Ureter (tissue), 1 donor: Measurements from ENCODE around the gene NFKBIL1. TPM values are rescaled to one million over a fixed set of nuclear protein-coding genes. Genes with fewer than 3 reads are reported as not detected.

ENCODE experiments used
- DNase-seq: peaks from one replicate; pipeline ENCODE4 v3.0.0-alpha.2; 2020; ENCODE audit warnings: low spot score
- total RNA-seq: library from RNA; stranded (reverse); gene quantifications from one replicate; pipeline ENCODE4 v1.2.4, GENCODE V29; 2023
- donor health status: DM: yes; HTN: yes; CAD: no.

Gene NFKBIL1
- total RNA-seq, 1 donor from 2014 or later: 21.9 TPM

- DNase-seq: no peak
These were observed 12.7 kb downstream of the NFKBIL1 start for GRCh38 chr6:31559958-31560696.

GRCh38 chr6:31560697-31561058 is 13.3 kb downstream of the NFKBIL1 start:
- no peak for DNase-seq

GRCh38 chr6:31567531-31568370 is 20.3 kb downstream of the NFKBIL1 start:
- DNase-seq: no peak

- DNase-seq: no peak
These were observed 21.1 kb downstream of the NFKBIL1 start for GRCh38 chr6:31568537-31568961.

GRCh38 chr6:31569861-31570536 is 22.6 kb downstream of the NFKBIL1 start:
- DNase-seq: no peak

- DNase-seq: no peak
These were observed 24.9 kb downstream of the NFKBIL1 start, which contains the start of gene LTA for GRCh38 chr6:31572041-31572911. Gene LTA (plus strand): TSS chr6:31572289. CDS start chr6:31572743, 454 bp downstream.

GRCh38 chr6:31573239-31574105 is 26.1 kb downstream of the NFKBIL1 start:
- no peak for DNase-seq

- no peak for DNase-seq
These were observed 27.0 kb downstream of the NFKBIL1 start for GRCh38 chr6:31574106-31575061.

- DNase-seq: peak; percentile 65
These were observed 28.0 kb downstream of the NFKBIL1 start, which contains the start of gene TNF for GRCh38 chr6:31575335-31575901. Gene TNF (plus strand): TSS chr6:31575565. CDS start chr6:31575742, 177 bp downstream.

GRCh38 chr6:31575952-31576685 is 28.7 kb downstream of the NFKBIL1 start:
- DNase-seq: no peak

- no peak for DNase-seq
These were observed 29.6 kb downstream of the NFKBIL1 start for GRCh38 chr6:31576897-31577578.

- DNase-seq: no peak
These were observed 30.2 kb downstream of the NFKBIL1 start for GRCh38 chr6:31577579-31577966.

- no peak for DNase-seq
These were observed 31.0 kb downstream of the NFKBIL1 start for GRCh38 chr6:31578184-31579118.

GRCh38 chr6:31579119-31579505 is 31.7 kb downstream of the NFKBIL1 start:
- no peak for DNase-seq

GRCh38 chr6:31579546-31580437 is 32.4 kb downstream of the NFKBIL1 start:
- DNase-seq: no peak
